Endothelial cell (in vitro differentiated cells): Measurements from ENCODE around the gene TMEM202. TPM values are rescaled to one million over a fixed set of nuclear protein-coding genes. Genes with fewer than 3 reads are reported as not detected.

Experiments used
- DNase-seq: peaks from one replicate; pipeline ENCODE4 v3.0.0; 2021; ENCODE audit warnings: low spot score
- H3K27ac Mint-ChIP-seq: one replicate; pipeline ENCODE4 v1.8.0; 2021; ENCODE audit warnings: mixed read lengths, inconsistent platforms; ENCODE audit not compliant: unreplicated experiment
- H3K27me3 Mint-ChIP-seq: one replicate; pipeline ENCODE4 v1.8.0; 2021; ENCODE audit warnings: mild to moderate bottlenecking, moderate library complexity, mixed read lengths, inconsistent platforms; ENCODE audit not compliant: unreplicated experiment
- H3K36me3 Mint-ChIP-seq: one replicate; pipeline ENCODE4 v1.8.0; 2021; ENCODE audit warnings: mild to moderate bottlenecking, low read depth, mixed read lengths, inconsistent platforms; ENCODE audit not compliant: unreplicated experiment
- H3K4me1 Mint-ChIP-seq: one replicate; pipeline ENCODE4 v1.8.0; 2021; ENCODE audit warnings: mild to moderate bottlenecking, mixed read lengths, inconsistent platforms; ENCODE audit not compliant: unreplicated experiment
- H3K4me3 Mint-ChIP-seq: one replicate; pipeline ENCODE4 v1.8.0; 2021; ENCODE audit warnings: mild to moderate bottlenecking, mixed read lengths, inconsistent platforms; ENCODE audit not compliant: unreplicated experiment
- H3K9me3 Mint-ChIP-seq: one replicate; pipeline ENCODE4 v1.8.0; 2021; ENCODE audit warnings: mixed read lengths, inconsistent platforms; ENCODE audit not compliant: unreplicated experiment
- CTCF ChIP-seq: fragments of 200-600 bp; sonication (generic); IDR thresholded peaks from one replicate; pipeline ENCODE4 v1.5.0; 2021; ENCODE audit warnings: antibody characterized with exemption; ENCODE audit not compliant: unreplicated experiment
- long read RNA-seq: library from polyadenylated mRNA; unstranded; transcript quantifications from one replicate; pipeline ENCODE4 v2.0.0, GENCODE V29; 2020; ENCODE audit not compliant: unreplicated experiment
- total RNA-seq: library from RNA; stranded (reverse); fragmentation: NEBNext Ultra II Directional; extraction: Animal tissue kit (Norgen Biotek cat#: 25700); gene quantifications from one replicate; pipeline ENCODE4 v1.2.1, GENCODE V29; 2021; ENCODE audit not compliant: unreplicated experiment

TMEM202 gene
- total RNA-seq = not detected
- long read RNA-seq = 0 reads

- Mint-ChIP-seq H3K36me3 (peaks cover 3% of the 10 kb centered on the region), H3K27me3 (peaks cover 4% of the 10 kb centered on the region), H3K9me3 (no peaks in the 10 kb centered on the region), H3K27ac (no peak within 1 kb of the TSS), H3K4me3 (no peak within 1 kb of the TSS), H3K4me1 (peaks cover 7% of the 10 kb centered on the region)
- no peak for DNase-seq
- TF ChIP-seq CTCF = no peak
Measured at GRCh38 chr15:72397796-72398588, at the start of gene TMEM202. TSS of gene TMEM202 (plus strand) at chr15:72398305. CDS start at chr15:72398327, 22 bp downstream.

- Mint-ChIP-seq H3K36me3 (peaks cover 35% of the 10 kb centered on the region), H3K4me1 (peaks cover 26% of the 10 kb centered on the region), H3K27ac (peak overlapping the region; percentile 6), H3K4me3 (peak overlapping the region; percentile 39), H3K9me3 (no peaks in the 10 kb centered on the region), H3K27me3 (no peaks in the 10 kb centered on the region)
- TF ChIP-seq CTCF = no peak
- DNase-seq = no peak
Measured at GRCh38 chr15:72353266-72353665, 44.8 kb upstream of the TMEM202 start.

- DNase-seq = no peak
Measured at GRCh38 chr15:72354496-72354895, 43.6 kb upstream of the TMEM202 start.

GRCh38 chr15:72358121-72358520 lies 40.0 kb upstream of the TMEM202 start:
- no peak for TF ChIP-seq CTCF
- Mint-ChIP-seq H3K36me3 (peaks cover 18% of the 10 kb centered on the region), H3K27me3 (peaks cover 2% of the 10 kb centered on the region), H3K27ac (no peak overlapping the region), H3K4me1 (peaks cover 26% of the 10 kb centered on the region), H3K4me3 (no peak overlapping the region), H3K9me3 (no peaks in the 10 kb centered on the region)
- DNase-seq = no peak

More at GRCh38 chr15:72354496-72354895, 43.6 kb upstream of the TMEM202 start:
- no peaks in the 10 kb centered on the region for H3K9me3 Mint-ChIP-seq
- H3K36me3 Mint-ChIP-seq = peaks cover 24% of the 10 kb centered on the region
- H3K27ac Mint-ChIP-seq = no peak overlapping the region
- H3K27me3 Mint-ChIP-seq = peaks cover 2% of the 10 kb centered on the region
- peaks cover 36% of the 10 kb centered on the region for H3K4me1 Mint-ChIP-seq
- no peak for TF ChIP-seq CTCF
- H3K4me3 Mint-ChIP-seq = no peak overlapping the region

GRCh38 chr15:72358650-72359171 lies 39.4 kb upstream of the TMEM202 start:
- DNase-seq = no peak
- no peak for TF ChIP-seq CTCF
- Mint-ChIP-seq H3K9me3 (no peaks in the 10 kb centered on the region), H3K27ac (peak overlapping the region; percentile 43), H3K27me3 (peaks cover 2% of the 10 kb centered on the region), H3K4me3 (no peak overlapping the region), H3K36me3 (peaks cover 15% of the 10 kb centered on the region), H3K4me1 (peaks cover 26% of the 10 kb centered on the region)
